ENCODE results near the gene RGL1.

DNA sequence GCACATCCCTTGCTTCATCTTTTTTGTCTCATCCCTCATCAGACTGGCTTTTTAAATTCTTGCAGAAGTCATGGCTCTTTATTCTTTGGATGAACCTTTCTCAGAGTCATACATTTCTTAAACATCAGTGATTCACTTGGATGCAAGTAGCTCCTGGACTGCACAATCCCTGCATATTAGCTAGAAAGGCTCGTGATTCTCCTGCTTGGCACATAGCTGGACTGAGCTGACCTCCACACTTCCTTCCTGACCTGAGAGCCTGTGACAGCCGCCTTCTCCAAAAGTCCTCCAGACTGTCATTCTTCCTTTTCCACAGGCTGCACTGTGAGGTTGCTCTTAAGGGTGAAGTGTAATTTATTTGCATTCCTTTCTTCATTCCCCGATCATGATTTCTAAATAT lies 109.4 kb downstream of the RGL1 start:
- TF ChIP-seq, protein P1, sequence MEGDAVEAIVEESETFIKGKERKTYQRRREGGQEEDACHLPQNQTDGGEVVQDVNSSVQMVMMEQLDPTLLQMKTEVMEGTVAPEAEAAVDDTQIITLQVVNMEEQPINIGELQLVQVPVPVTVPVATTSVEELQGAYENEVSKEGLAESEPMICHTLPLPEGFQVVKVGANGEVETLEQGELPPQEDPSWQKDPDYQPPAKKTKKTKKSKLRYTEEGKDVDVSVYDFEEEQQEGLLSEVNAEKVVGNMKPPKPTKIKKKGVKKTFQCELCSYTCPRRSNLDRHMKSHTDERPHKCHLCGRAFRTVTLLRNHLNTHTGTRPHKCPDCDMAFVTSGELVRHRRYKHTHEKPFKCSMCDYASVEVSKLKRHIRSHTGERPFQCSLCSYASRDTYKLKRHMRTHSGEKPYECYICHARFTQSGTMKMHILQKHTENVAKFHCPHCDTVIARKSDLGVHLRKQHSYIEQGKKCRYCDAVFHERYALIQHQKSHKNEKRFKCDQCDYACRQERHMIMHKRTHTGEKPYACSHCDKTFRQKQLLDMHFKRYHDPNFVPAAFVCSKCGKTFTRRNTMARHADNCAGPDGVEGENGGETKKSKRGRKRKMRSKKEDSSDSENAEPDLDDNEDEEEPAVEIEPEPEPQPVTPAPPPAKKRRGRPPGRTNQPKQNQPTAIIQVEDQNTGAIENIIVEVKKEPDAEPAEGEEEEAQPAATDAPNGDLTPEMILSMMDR (conservative IDR thresholded peaks at IDR 0.05; ENCODE audit: low read length) = no peak
- TF ChIP-seq EZH2phosphoT487 (IDR thresholded peaks at IDR 0.05; ENCODE audit: borderline replicate concordance) = no peak
